Measurements from ENCODE around the gene EPB41L3.

GRCh38 chr18:5420906-5421305 is 122.9 kb downstream of the EPB41L3 start:
- TF ChIP-seq POLR2A (IDR thresholded peaks at IDR 0.05) (no peak), CTCF (IDR thresholded peaks at IDR 0.05) (no peak)

All from thyroid gland (tissue), 4 donors.